Tibial nerve (tissue), 4 donors: ENCODE measurements around the gene CDH13. TPM values are rescaled to one million over a fixed set of nuclear protein-coding genes. Genes with fewer than 3 reads are reported as not detected.
A peak's percentile ranks its signal among the peaks of the same experiment; 100 is the strongest.

ENCODE experiments used
- DNase-seq, 2 donors: peaks; one replicate each; pipeline ENCODE4 v3.0.0-alpha.2; 2019; ENCODE audit warnings: low spot score in 2 of 2
- H3K27ac ChIP-seq, 4 donors: fragments of 200-600 bp; sonication (generic) in 3 of 4; one replicate each; pipeline ENCODE4 v1.5.1; 2017 to 2019; ENCODE audit warnings: mild to moderate bottlenecking in 1 of 4
- H3K27me3 ChIP-seq, 2 donors: fragments of 200-600 bp; sonication (generic) in 1 of 2; one replicate each; pipeline versions ENCODE4 v1.5.1 to v1.6.0; 2017 to 2019
- H3K36me3 ChIP-seq, 3 donors: fragments of 200-600 bp; sonication (generic); one replicate each; pipeline ENCODE4 v1.5.1; 2018 to 2019
- H3K4me1 ChIP-seq, 4 donors: fragments of 200-600 bp; sonication (generic) in 3 of 4; one replicate each; pipeline ENCODE4 v1.5.1; 2017 to 2019
- H3K4me3 ChIP-seq, 4 donors: fragments of 200-600 bp; sonication (generic) in 3 of 4; one replicate each; pipeline ENCODE4 v1.5.1; 2017 to 2019; ENCODE audit warnings: mild to moderate bottlenecking in 1 of 4, moderate library complexity in 1 of 4
- H3K9me3 ChIP-seq, 4 donors: fragments of 200-600 bp; sonication (generic) in 3 of 4; one replicate each; pipeline ENCODE4 v1.5.1; 2017 to 2019
- CTCF ChIP-seq, 5 experiments: fragments of 200-600 bp in 3 of 5; fragments of 450-650 bp in 2 of 5; sonication (generic) in 3 of 5; IDR thresholded peaks; one replicate each; pipeline ENCODE4 v1.5.1; 2016 to 2019; ENCODE audit warnings: antibody characterized with exemption in 5 of 5, mild to moderate bottlenecking in 3 of 5, moderate library complexity in 2 of 5
- EP300 ChIP-seq, 2 donors: sonication (generic); formaldehyde crosslinking; IDR thresholded peaks; one replicate each; pipeline ENCODE4 v1.6.1; 2017; ENCODE audit warnings: antibody characterized with exemption in 2 of 2, mild to moderate bottlenecking in 1 of 2
- POLR2A ChIP-seq, 2 donors: fragments of 450-650 bp; IDR thresholded peaks; one replicate each; pipeline ENCODE4 v1.6.1; 2017; ENCODE audit warnings: antibody characterized with exemption in 2 of 2, mild to moderate bottlenecking in 2 of 2, moderate library complexity in 2 of 2
- WGBS, 2 donors: methylation state at CpG; one replicate each; pipeline ENCODE4 v1.1.5; 2018; 5-methylcytosine and 5-hydroxymethylcytosine counted together
- total RNA-seq, 4 donors: library from RNA; depleted of rRNA; stranded (reverse); fragments of >200 nt; gene quantifications; one replicate each; pipeline ENCODE4 v1.1.0, GENCODE V29; 2016

The CDH13 gene
- total RNA-seq, 4 donors from 2014 or later, result 4.1 to 14.4 (median 5.8) TPM

GRCh38 chr16:83330251-83330650 is 703.5 kb downstream of the CDH13 start:
- no peak for DNase-seq
- WGBS, 2 donors, result 23 to 25% methylated on average over 2 of the region's 2 CpGs

GRCh38 chr16:83335076-83335475 is 708.3 kb downstream of the CDH13 start:
- no peak overlapping the region for H3K4me3 ChIP-seq
- H3K9me3 ChIP-seq, result no peaks in the 10 kb centered on the region
- 67% methylated on average over 2 of the region's 2 CpGs for WGBS, 2 donors
- no peak for DNase-seq
- H3K27ac ChIP-seq, result no peak overlapping the region
- H3K27me3 ChIP-seq, result no peaks in the 10 kb centered on the region
- H3K36me3 ChIP-seq, result no peaks in the 10 kb centered on the region
- TF ChIP-seq POLR2A (IDR thresholded peaks at IDR 0.05) (no peak), EP300 (IDR thresholded peaks at IDR 0.05) (no peak), CTCF (IDR thresholded peaks at IDR 0.05) (no peak)
- no peaks in the 10 kb centered on the region for H3K4me1 ChIP-seq

More at GRCh38 chr16:83330251-83330650, 703.5 kb downstream of the CDH13 start:
- Histone ChIP-seq H3K27me3 (no peaks in the 10 kb centered on the region), H3K27ac (no peak overlapping the region), H3K36me3 (no peaks in the 10 kb centered on the region), H3K9me3 (no peaks in the 10 kb centered on the region), H3K4me3 (no peak overlapping the region), H3K4me1 (no peaks in the 10 kb centered on the region)
- no peak for TF ChIP-seq CTCF (IDR thresholded peaks at IDR 0.05)

- Histone ChIP-seq H3K9me3 (no peaks in the 10 kb centered on the region), H3K27ac (no peak overlapping the region), H3K4me1 (no peaks in the 10 kb centered on the region), H3K4me3 (no peak overlapping the region), H3K27me3 (no peaks in the 10 kb centered on the region), H3K36me3 (no peaks in the 10 kb centered on the region)
- no peak for TF ChIP-seq POLR2A (IDR thresholded peaks at IDR 0.05)
- TF ChIP-seq EP300 (IDR thresholded peaks at IDR 0.05), result peak in 1 of 2 donors; percentile 7
- TF ChIP-seq CTCF (IDR thresholded peaks at IDR 0.05), result no peak
- DNase-seq, result no peak
- 37 to 43% methylated on average over 3 of the region's 3 CpGs for WGBS, 2 donors
Measured at GRCh38 chr16:83336603-83337002, 709.8 kb downstream of the CDH13 start.

GRCh38 chr16:83338138-83338537 is 711.4 kb downstream of the CDH13 start:
- no peak overlapping the region for H3K4me3 ChIP-seq
- no peaks in the 10 kb centered on the region for H3K27me3 ChIP-seq
- H3K27ac ChIP-seq, result no peak overlapping the region
- 86 to 95% methylated on average over 3 of the region's 3 CpGs for WGBS, 2 donors
- TF ChIP-seq EP300 (IDR thresholded peaks at IDR 0.05) (no peak), POLR2A (IDR thresholded peaks at IDR 0.05) (no peak), CTCF (IDR thresholded peaks at IDR 0.05) (no peak)
- DNase-seq, result no peak
- no peaks in the 10 kb centered on the region for H3K9me3 ChIP-seq
- H3K4me1 ChIP-seq, result no peaks in the 10 kb centered on the region
- no peaks in the 10 kb centered on the region for H3K36me3 ChIP-seq

DNA sequence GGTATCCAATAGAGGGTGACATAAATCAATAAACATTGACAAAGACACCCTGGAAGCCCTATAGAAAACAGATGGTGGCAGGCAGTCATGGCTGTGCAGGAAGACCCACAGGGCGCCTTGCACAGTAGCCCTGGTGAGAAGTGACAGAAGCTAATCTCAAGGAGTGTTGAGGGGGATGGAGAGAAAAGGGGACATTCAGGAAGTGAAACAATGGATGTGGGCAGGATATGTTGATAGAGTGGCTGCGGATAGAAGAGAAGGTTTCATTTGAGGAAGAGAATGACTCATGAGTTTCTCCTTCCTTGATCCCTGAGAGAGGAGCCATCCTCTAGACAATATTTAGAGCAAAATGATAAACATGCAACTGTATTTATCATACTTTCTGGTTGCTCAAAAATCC is 712.2 kb downstream of the CDH13 start:
- Histone ChIP-seq H3K36me3 (no peaks in the 10 kb centered on the region), H3K4me1 (no peaks in the 10 kb centered on the region), H3K4me3 (no peak overlapping the region), H3K27me3 (no peaks in the 10 kb centered on the region), H3K9me3 (no peaks in the 10 kb centered on the region), H3K27ac (no peak overlapping the region)
- no peak for DNase-seq
- 59 to 67% methylated on average over 2 of the region's 2 CpGs for WGBS, 2 donors
- TF ChIP-seq CTCF (IDR thresholded peaks at IDR 0.05) (no peak), EP300 (IDR thresholded peaks at IDR 0.05) (no peak), POLR2A (IDR thresholded peaks at IDR 0.05) (no peak)
